SKM-1 (cell line): ENCODE measurements around the gene FPR1.
A peak's percentile ranks its signal among the peaks of the same experiment; 100 is the strongest.
"Not testable (repeated sequence)": the region's sequence is repeated elsewhere in the genome, so short reads cannot be mapped to it uniquely, and the experiment has no call there.

Experiments
- DNase-seq: peaks from one replicate; lab custom pipeline; 2025; ENCODE audit not compliant: unreplicated experiment; lab: John Stamatoyannopoulos, UW

FPR1 gene

GRCh38 chr19:51779703-51780102 is 28.0 kb upstream of the FPR1 start:
- DNase-seq = no peak

GRCh38 chr19:51779181-51779580 is 27.5 kb upstream of the FPR1 start:
- no peak for DNase-seq

DNA sequence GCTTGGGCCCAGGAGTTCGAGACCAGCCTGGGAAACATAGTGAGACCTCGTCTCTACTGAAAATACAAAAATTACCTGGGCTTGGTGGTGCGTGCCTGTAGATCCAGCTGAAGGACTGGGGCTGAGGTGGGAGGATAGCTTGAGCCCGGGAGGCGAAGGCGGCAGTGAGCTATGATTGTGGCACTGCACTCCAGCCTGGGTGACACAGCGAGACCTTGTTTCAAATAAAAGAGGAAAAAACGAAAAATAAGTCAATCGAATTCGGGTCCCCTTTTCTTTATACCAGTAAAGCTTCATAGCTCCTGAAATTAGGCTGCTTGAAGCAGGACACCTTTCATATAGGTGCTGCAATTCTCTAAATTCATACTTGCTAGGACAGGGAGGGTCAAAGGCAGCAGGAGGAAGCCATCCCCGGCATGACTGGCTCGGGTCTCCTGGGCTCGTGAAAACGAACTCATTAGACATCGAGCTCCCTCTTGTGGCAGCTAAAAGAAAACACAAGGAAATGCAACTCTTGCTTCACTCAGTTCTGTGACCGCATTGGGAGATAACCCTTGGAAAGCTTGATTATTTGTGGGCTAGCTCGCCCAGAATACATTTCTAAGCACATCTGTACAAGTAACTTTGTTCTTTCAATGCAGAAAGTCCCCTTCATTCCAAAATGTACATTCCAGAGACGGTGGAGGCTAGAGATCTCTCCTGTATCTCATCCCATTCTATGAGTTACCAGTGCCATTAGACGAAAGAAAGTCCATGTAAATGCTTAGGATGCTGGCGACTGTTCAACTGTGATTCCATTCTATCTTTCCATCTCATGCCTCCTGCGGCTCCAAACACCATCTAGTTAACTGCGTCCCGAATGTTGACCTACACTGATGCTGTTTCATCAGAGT is 26.1 kb upstream of the FPR1 start:
- DNase-seq = peak; percentile 47

DNA sequence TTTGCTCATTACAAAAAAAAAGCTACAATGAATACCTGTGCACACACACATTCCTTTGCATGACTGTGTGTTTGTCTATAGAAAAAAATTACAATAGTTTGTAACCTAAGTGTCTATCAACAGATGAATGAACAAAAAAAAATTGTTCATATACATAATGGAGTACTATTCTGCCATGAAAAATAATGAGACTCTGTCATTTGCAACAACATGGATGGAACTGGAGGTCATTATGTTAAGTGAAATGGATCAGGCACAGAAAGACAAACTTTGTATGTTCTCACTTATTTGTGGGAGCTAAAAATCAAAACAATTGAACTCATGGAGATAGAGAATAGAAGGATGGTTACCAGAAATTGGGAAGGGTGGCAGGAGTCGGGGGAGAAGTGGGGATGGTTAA is 24.9 kb upstream of the FPR1 start:
- not testable (repeated sequence) for DNase-seq

- DNase-seq = no peak
Observed at GRCh38 chr19:51772977-51773376, 21.3 kb upstream of the FPR1 start.

GRCh38 chr19:51771376-51772130 is 19.9 kb upstream of the FPR1 start:
- DNase-seq = peak; percentile 78

GRCh38 chr19:51766461-51766860 is 14.8 kb upstream of the FPR1 start:
- no peak for DNase-seq

DNA sequence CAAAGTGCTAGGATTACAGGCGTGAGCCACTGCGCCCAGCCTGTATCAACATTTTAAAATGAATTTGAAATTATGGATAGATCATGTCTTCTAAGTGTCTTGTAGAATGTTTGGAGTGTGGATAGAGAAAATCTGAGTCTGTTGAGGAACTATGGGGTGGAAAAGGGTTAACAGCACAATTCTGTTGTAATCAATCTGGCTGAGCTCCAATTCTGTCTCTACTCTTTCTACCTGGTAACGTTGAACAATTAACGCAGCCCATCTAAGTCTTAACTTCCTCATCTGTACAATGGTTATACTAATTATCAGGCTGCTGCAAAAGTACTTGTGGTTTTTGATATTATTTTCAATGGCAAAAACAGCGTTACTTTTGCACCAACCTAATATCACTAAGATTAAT is 13.4 kb upstream of the FPR1 start:
- no peak for DNase-seq

GRCh38 chr19:51761696-51762095 is 10.0 kb upstream of the FPR1 start:
- DNase-seq = no peak

GRCh38 chr19:51760697-51761356 is 9.1 kb upstream of the FPR1 start, which contains the start of gene FPR2:
FPR2 (plus strand) TSS chr19:51761180; CDS start chr19:51768659, 7,479 bp downstream.
- peak; percentile 13 for DNase-seq

DNA sequence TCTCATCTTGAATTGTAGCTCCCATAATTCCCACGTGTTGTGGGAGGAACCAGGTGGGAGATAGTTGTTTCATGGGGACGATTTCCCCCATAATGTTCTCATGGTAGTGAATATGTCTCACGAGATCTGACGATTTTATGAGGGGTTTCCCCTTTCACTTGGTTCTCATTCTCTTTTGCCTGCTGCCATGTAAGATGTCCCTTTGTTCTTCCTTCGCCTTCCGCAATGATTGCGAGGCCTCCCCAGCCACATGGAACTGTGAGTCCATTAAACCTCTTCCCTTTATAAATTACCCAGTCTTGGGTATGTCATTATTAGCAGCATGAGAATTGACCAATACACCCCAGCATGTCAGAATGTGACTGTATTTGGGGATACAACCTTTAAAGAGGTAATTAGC is 3.9 kb upstream of the FPR1 start:
- no peak for DNase-seq

DNA sequence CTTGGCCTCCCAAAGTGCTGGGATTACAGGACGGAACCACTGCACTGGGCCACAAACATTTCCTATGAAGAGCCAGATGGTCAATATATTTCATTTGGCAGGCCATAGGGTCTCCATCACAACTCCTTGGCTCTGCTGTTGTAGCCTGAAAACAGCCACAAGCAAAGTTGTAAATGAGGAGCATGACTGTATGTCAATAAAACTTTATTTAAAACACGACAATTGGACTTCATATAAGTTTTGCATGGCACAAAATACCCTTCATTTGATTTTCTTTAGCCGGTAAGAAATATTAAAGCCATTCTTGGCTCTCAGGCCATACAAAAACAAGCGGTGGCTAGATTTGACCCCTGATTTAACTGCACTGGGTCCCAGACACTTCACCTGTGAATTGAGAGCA is 3.1 kb upstream of the FPR1 start:
- DNase-seq = no peak

DNA sequence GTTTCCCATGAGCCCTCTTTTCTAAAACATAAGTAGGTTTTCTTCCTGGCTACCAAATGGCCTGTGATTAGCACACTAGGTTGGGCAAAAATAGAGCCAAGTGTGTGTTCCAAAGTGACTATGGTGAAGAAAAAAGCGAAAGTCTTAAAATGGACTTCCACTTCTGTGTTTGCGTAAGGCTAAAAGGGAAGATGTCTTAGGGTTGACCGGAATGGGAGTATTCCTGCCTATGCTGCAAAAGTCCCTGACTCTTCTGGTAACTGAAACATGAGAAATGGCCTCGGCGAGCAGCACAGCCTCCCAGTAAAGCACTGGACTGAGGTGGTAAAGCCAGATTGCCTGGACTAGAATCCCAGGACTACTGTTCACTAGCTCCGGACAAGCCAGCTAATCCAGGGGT is 2.4 kb upstream of the FPR1 start:
- peak; percentile 23 for DNase-seq

GRCh38 chr19:51750400-51751094 is 1.1 kb downstream of the FPR1 start:
- no peak for DNase-seq

- DNase-seq = no peak
Observed at GRCh38 chr19:51749979-51750378, 1.7 kb downstream of the FPR1 start.

- DNase-seq = no peak
Observed at GRCh38 chr19:51746731-51747130, 4.9 kb downstream of the FPR1 start.

DNA sequence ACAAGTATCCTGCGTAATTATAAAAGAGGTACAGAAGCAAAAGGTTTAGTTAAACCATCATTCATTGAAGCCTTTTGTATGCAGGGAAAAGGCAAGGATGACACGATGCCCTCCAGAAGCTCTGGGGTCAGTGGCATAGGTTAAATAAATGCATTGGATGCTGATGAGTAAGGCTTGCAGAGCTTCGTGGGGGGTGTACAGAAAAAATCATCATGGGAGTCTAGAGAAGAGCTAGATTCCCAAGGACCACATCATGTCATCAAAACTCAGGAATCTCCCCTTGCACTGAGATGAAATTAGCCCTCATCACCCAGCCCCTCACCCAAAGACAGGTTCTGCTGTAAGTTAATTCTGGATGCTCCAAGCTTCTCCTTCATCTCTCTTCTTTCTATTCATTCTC is 8.3 kb downstream of the FPR1 start:
- DNase-seq = no peak

GRCh38 chr19:51742789-51743188 is 8.9 kb downstream of the FPR1 start:
- peak; percentile 3 for DNase-seq

DNA sequence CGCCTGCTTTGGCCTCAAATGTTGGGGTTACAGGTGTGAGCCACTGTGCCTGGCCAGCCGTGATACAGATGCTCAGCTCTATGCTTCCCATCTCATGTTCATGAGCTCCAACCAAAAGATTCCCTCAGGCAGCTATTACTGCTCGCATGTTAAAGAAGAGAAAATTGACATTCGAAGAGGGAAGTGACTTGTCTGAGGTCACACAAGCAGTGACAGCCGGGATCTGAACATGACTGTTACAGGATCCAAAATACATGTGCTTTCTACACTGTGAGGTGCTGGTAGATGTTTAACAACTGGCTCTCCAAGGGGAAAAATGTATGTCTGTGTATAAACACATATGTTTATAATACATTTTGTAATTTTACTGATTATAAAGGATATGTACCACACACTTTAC is 11.3 kb downstream of the FPR1 start:
- no peak for DNase-seq

DNA sequence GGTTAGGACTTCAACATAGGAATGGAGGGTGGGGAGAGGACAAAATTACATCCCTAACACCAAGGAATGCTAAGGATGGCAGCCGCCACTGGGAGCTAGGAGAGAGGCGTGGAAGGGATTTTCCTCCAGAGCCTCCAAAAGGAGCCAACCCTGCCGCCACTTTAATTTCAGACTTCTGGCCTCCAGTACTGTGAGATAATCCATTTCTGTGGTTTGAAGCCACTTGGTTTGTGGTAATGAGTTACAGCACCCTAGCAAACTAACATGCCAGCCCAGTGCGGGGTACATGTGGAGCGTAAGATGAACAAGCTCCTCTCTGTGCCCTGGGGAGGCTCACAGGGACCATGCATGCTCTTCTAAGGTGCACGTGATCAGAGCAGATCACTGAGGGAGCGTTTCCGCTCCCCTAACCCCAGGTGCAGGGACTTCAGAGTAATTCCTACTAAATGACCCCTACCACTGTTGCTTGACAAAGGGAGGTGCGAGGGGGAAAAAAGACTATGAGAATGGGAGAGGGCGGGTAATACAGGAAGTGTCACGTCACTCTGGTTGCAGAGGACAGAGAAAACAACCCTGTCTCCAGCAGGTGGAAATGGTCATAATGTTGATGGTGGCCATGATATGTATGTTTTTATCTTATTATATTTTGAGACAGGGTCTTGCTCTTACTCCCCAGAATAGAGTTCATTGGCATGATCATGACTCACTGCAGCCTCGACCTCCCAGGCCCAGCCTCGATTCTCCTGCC is 12.0 kb downstream of the FPR1 start:
- DNase-seq = no peak
